Measurements from ENCODE around the gene NLGN1.

NLGN1 gene

DNA sequence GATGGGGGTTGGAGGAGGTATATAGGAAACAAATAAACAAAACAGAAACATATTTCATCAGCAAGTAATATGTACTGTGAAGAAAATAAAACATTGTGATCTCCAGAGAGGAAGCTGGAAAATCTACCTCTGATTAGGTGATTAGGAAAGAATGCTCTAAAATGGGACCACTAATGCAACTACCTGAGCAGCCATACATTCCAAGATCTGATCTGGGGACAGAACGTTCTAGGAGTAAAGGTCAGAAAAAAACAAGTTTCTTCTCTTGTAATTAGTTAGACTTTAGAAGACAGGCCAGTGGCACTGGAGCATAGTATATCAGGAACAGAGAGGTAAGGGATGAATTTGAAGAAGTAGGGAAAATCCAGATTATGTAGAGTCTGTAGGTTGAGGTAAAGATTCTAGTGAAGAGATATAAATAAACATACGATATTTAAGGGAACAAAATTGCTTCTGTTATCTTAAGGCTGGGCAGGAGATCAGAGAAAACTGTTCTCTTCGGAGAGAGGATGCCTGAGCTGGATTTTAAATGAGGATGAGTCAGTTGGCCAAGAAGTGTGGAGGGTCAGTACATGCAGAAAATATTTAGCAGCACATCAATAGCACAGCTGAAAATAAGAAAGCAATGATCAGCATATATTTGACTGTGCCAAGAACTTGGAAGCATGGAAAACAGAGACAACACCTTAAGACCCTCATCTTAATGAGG is 429.5 kb downstream of the NLGN1 start:
- Histone ChIP-seq H3K9me3 (ENCODE audit: control insufficient read depth, insufficient read depth, low read length) (no peaks in the 10 kb centered on the region), H3K4me3 (ENCODE audit: low read depth, low read length) (no peak overlapping the region), H3K27me3 (ENCODE audit: control insufficient read depth, insufficient read depth, low read length) (no peaks in the 10 kb centered on the region), H3K4me1 (ENCODE audit: control insufficient read depth, insufficient read depth, low read length) (no peaks in the 10 kb centered on the region), H3K9ac (ENCODE audit: low read depth, low read length) (no peak overlapping the region), H3K36me3 (ENCODE audit: control insufficient read depth, insufficient read depth, low read length) (no peaks in the 10 kb centered on the region)

DNA sequence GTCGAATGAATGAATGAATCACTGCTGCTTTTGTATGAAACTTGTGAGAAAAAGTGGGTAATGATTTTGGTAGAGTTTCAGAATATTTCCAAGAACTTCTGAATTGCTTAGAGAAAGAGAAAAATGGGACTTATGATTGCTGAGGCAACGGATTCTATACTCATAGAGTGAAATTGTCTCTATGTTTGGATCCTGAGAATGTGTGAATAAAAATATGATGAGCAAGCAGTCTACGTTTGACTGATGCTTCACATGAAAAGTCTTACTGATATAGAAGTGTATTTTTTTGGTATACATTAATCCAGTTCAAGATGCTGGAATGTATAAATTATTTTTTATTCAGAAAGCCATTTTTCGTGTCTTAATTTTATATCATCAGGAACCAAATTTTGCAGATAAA is 441.1 kb downstream of the NLGN1 start:
- no peak overlapping the region for H3K9ac ChIP-seq (ENCODE audit: low read depth, low read length)
- H3K4me3 ChIP-seq (ENCODE audit: low read depth, low read length): no peak overlapping the region
- no peaks in the 10 kb centered on the region for H3K4me1 ChIP-seq (ENCODE audit: control insufficient read depth, insufficient read depth, low read length)
- H3K9me3 ChIP-seq (ENCODE audit: control insufficient read depth, insufficient read depth, low read length): no peaks in the 10 kb centered on the region
- H3K36me3 ChIP-seq (ENCODE audit: control insufficient read depth, insufficient read depth, low read length): no peaks in the 10 kb centered on the region
- no peaks in the 10 kb centered on the region for H3K27me3 ChIP-seq (ENCODE audit: control insufficient read depth, insufficient read depth, low read length)

DNA sequence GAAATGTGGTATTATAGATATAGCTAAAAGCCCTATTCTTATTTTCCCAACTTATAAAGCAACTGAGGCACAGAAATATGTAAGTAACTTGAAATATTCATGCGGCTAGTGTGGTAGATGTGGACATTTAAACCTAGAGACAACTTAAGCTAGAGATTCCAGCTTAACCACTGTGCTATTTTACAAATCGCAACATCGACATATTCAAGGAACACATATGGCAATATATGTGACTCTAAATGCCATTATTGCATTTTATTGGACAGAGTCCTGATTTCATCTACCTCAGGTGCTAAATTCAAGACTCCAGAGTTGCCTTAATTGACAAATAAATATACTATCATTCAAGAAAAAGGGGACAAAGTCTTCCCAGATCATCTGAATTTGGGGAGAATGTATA is 442.3 kb downstream of the NLGN1 start:
- Histone ChIP-seq H3K27me3 (ENCODE audit: control insufficient read depth, insufficient read depth, low read length) (no peaks in the 10 kb centered on the region), H3K36me3 (ENCODE audit: control insufficient read depth, insufficient read depth, low read length) (no peaks in the 10 kb centered on the region), H3K9me3 (ENCODE audit: control insufficient read depth, insufficient read depth, low read length) (no peaks in the 10 kb centered on the region), H3K4me1 (ENCODE audit: control insufficient read depth, insufficient read depth, low read length) (no peaks in the 10 kb centered on the region), H3K4me3 (ENCODE audit: low read depth, low read length) (no peak overlapping the region), H3K9ac (ENCODE audit: low read depth, low read length) (no peak overlapping the region)

DNA sequence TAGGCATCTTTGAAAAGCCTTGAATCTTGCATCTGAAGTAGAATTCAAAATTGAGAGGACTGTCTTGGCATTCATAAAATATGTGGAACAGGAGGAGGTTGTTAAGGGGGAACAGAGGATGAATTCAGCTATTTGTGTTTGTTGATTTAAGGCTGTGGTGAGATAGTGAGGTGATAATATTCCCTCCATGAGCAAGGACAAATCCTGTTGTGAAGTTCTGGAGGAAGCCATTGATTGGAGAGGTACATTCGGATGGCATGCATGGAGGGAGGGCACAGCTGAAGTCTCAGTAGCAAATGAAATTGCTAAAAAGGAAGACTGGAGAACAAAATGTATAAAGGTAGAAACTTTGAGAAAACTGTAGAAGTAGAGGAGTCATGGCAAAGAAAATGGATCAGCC is 443.8 kb downstream of the NLGN1 start:
- no peaks in the 10 kb centered on the region for H3K4me1 ChIP-seq (ENCODE audit: control insufficient read depth, insufficient read depth, low read length)
- no peaks in the 10 kb centered on the region for H3K9me3 ChIP-seq (ENCODE audit: control insufficient read depth, insufficient read depth, low read length)
- H3K4me3 ChIP-seq (ENCODE audit: low read depth, low read length): no peak overlapping the region
- no peaks in the 10 kb centered on the region for H3K27me3 ChIP-seq (ENCODE audit: control insufficient read depth, insufficient read depth, low read length)
- H3K36me3 ChIP-seq (ENCODE audit: control insufficient read depth, insufficient read depth, low read length): no peaks in the 10 kb centered on the region
- no peak overlapping the region for H3K9ac ChIP-seq (ENCODE audit: low read depth, low read length)

DNA sequence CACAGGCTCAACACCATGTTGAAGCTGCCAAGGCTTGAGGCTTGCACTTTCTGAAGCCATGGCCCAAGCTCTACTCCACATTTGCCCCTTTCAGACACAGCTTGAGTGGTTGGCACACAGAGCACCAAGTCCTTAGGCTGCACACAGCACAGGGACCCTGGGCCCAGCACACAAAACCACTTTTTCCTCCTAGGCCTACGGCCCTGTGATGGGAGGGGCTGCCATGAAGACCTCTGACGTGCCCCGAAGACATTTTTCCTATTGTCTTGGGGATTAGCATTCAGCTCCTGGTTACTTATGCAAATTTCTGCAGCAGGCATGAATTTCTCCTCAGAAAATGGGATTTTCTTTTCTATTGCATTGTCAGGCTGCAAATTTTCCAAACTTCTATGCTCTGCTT is 445.5 kb downstream of the NLGN1 start:
- no peaks in the 10 kb centered on the region for H3K9me3 ChIP-seq (ENCODE audit: control insufficient read depth, insufficient read depth, low read length)
- H3K9ac ChIP-seq (ENCODE audit: low read depth, low read length): no peak overlapping the region
- no peaks in the 10 kb centered on the region for H3K4me1 ChIP-seq (ENCODE audit: control insufficient read depth, insufficient read depth, low read length)
- H3K27me3 ChIP-seq (ENCODE audit: control insufficient read depth, insufficient read depth, low read length): no peaks in the 10 kb centered on the region
- no peaks in the 10 kb centered on the region for H3K36me3 ChIP-seq (ENCODE audit: control insufficient read depth, insufficient read depth, low read length)
- H3K4me3 ChIP-seq (ENCODE audit: low read depth, low read length): no peak overlapping the region

DNA sequence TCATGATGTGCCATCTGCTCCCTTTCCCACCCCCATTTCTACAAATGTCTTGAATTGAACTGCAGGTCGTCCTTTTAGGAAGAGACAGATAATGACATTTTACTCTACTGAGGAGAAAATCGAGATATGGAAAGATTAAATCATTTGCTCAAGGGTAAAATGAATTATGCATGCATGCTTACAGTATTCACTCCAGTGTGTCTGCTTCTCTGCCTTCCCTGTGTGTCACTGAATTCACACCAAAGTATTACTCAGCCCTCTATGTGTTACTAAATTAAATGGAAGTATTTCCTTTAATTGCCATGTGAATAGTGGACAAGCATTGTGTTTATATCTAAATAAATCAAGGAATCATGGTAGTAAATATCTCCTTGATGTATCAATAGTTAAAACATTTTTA is 449.0 kb downstream of the NLGN1 start:
- no peak overlapping the region for H3K4me3 ChIP-seq (ENCODE audit: low read depth, low read length)
- no peak overlapping the region for H3K9ac ChIP-seq (ENCODE audit: low read depth, low read length)
- H3K9me3 ChIP-seq (ENCODE audit: control insufficient read depth, insufficient read depth, low read length): no peaks in the 10 kb centered on the region
- H3K27me3 ChIP-seq (ENCODE audit: control insufficient read depth, insufficient read depth, low read length): no peaks in the 10 kb centered on the region
- no peaks in the 10 kb centered on the region for H3K4me1 ChIP-seq (ENCODE audit: control insufficient read depth, insufficient read depth, low read length)
- H3K36me3 ChIP-seq (ENCODE audit: control insufficient read depth, insufficient read depth, low read length): no peaks in the 10 kb centered on the region

DNA sequence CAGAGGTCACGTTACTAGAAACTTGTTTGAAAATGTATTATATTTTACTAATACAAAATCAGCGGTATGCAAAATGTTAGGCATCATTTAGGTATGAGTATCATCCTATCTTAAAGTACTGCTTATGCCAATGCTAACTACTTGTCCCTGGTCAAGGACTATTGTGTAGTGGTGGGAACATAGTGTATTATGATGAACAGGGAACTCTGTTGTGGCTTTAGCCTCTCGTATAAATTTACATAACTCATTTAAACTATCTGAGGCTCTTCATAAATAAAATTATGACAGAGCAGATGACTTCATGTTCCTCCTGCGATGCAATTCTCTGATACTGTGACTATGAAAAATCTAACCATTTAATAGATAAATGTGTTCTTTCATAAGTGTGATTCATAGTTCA is 451.9 kb downstream of the NLGN1 start:
- Histone ChIP-seq H3K27me3 (ENCODE audit: control insufficient read depth, insufficient read depth, low read length) (no peaks in the 10 kb centered on the region), H3K36me3 (ENCODE audit: control insufficient read depth, insufficient read depth, low read length) (no peaks in the 10 kb centered on the region), H3K4me3 (ENCODE audit: low read depth, low read length) (no peak overlapping the region), H3K4me1 (ENCODE audit: control insufficient read depth, insufficient read depth, low read length) (no peaks in the 10 kb centered on the region), H3K9ac (ENCODE audit: low read depth, low read length) (no peak overlapping the region), H3K9me3 (ENCODE audit: control insufficient read depth, insufficient read depth, low read length) (no peaks in the 10 kb centered on the region)

DNA sequence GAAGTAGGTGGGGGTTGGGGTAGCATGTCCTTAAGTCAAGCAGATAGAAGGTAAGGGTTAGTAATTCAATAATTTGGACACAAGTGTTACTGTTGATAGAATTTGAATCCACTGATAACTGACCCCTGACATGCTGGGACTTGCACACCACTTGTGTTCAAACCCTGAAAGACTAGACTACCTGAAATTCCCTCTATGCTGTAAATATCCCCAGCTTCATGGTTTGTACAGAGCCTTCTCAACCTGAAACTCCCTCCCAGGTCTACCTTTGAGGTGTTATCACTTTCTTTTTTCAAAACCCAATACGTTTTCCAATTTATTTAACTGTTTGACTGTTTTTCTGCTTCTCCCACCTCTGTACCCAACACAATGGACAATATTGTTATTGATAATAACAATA is 459.6 kb downstream of the NLGN1 start:
- Histone ChIP-seq H3K9me3 (ENCODE audit: control insufficient read depth, insufficient read depth, low read length) (no peaks in the 10 kb centered on the region), H3K27me3 (ENCODE audit: control insufficient read depth, insufficient read depth, low read length) (no peaks in the 10 kb centered on the region), H3K4me3 (ENCODE audit: low read depth, low read length) (no peak overlapping the region), H3K4me1 (ENCODE audit: control insufficient read depth, insufficient read depth, low read length) (peaks cover 3% of the 10 kb centered on the region), H3K9ac (ENCODE audit: low read depth, low read length) (no peak overlapping the region), H3K36me3 (ENCODE audit: control insufficient read depth, insufficient read depth, low read length) (no peaks in the 10 kb centered on the region)

DNA sequence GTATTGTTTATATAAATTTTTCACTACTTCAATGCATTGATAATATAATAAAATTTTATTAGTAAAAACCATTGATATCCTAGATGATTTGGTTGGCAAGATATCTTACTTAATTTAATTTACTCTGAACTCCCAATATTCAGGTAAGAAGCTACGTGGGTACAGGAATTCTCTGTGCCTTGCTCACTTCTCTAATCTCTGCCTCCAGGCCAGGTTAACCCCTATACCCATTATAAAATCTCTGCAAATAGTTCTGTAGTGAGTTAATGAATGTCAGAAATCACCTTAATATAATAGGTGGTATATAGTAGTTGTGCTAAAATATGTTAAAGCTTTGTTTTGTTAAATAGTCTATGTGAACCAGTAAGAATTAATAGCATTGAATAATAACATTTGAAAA is 465.2 kb downstream of the NLGN1 start:
- Histone ChIP-seq H3K9ac (ENCODE audit: low read depth, low read length) (no peak overlapping the region), H3K4me3 (ENCODE audit: low read depth, low read length) (no peak overlapping the region), H3K4me1 (ENCODE audit: control insufficient read depth, insufficient read depth, low read length) (peaks cover 12% of the 10 kb centered on the region), H3K27me3 (ENCODE audit: control insufficient read depth, insufficient read depth, low read length) (no peaks in the 10 kb centered on the region), H3K9me3 (ENCODE audit: control insufficient read depth, insufficient read depth, low read length) (no peaks in the 10 kb centered on the region), H3K36me3 (ENCODE audit: control insufficient read depth, insufficient read depth, low read length) (no peaks in the 10 kb centered on the region)

DNA sequence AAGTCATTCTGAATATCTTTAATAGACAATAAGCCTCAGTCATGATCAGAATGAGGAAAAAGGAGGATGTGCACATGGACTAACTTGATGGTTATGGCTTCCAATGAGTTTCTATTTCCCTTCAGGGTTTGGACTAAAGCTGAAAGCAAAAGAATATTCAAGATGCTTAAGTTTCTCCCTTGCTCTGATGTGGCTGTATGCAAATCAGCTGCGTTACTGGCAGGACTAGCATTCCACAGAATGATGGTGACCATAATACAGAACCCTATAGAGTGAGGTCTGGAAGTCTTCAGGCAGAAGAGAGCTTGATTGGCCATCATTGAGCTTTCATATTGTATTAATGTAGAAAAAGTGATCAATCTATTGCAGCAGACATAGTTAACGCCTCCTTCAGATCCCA is 466.0 kb downstream of the NLGN1 start:
- Histone ChIP-seq H3K9me3 (ENCODE audit: control insufficient read depth, insufficient read depth, low read length) (no peaks in the 10 kb centered on the region), H3K4me1 (ENCODE audit: control insufficient read depth, insufficient read depth, low read length) (peaks cover 12% of the 10 kb centered on the region), H3K4me3 (ENCODE audit: low read depth, low read length) (no peak overlapping the region), H3K27me3 (ENCODE audit: control insufficient read depth, insufficient read depth, low read length) (no peaks in the 10 kb centered on the region), H3K36me3 (ENCODE audit: control insufficient read depth, insufficient read depth, low read length) (no peaks in the 10 kb centered on the region), H3K9ac (ENCODE audit: low read depth, low read length) (no peak overlapping the region)

DNA sequence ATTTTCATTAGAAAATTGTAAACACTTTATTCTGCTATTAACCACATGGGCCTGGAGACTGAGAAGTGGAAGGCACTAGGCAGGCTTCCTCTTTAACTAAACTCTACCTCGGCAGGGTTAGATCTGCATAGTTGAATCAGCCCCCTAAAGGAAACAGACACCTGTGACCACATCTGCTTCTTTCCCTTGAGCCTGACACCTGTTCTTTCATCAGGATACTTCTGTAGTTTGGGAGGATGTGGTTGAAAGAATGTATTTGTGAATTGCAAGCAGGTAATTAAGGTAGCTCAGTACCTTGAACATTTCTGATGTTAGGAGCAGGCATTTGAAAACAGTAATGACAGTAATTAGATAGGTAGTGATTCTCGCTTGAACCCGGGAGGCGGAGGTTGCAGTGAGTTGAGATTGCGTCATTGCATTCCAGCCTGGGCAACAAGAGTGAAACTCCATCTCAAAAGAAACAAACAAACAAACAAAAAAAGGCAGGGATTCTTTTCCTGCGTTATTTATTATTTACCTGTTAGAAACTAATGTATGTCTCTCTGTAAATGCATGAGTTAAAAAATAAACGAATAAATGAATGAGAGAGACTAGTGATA is 468.5 kb downstream of the NLGN1 start:
- no peak overlapping the region for H3K9ac ChIP-seq (ENCODE audit: low read depth, low read length)
- H3K4me1 ChIP-seq (ENCODE audit: control insufficient read depth, insufficient read depth, low read length): peaks cover 9% of the 10 kb centered on the region

DNA sequence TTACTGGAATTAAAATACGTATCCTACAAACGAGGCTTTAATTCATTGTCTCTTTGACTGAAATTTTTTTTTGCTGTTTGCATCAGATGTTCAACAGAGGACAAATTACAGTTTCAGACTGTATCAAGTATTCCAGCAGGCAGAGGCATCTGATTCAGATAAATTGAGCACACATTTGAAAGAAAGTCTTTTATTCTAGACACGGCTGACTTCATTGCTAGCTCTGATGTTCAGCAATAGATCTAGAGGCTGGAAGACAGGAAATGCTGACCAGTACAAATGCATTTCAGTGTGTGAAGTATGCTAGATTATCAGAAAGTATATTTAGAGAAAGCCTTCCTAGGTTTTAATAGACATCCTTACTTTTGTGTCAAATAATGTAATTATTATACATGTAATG is 472.2 kb downstream of the NLGN1 start:
- Histone ChIP-seq H3K4me3 (ENCODE audit: low read depth, low read length) (no peak overlapping the region), H3K4me1 (ENCODE audit: control insufficient read depth, insufficient read depth, low read length) (peaks cover 6% of the 10 kb centered on the region), H3K36me3 (ENCODE audit: control insufficient read depth, insufficient read depth, low read length) (no peaks in the 10 kb centered on the region), H3K9me3 (ENCODE audit: control insufficient read depth, insufficient read depth, low read length) (no peaks in the 10 kb centered on the region), H3K9ac (ENCODE audit: low read depth, low read length) (no peak overlapping the region), H3K27me3 (ENCODE audit: control insufficient read depth, insufficient read depth, low read length) (no peaks in the 10 kb centered on the region)

More for the DNA sequence above, 468.5 kb downstream of the NLGN1 start:
- H3K27me3 ChIP-seq (ENCODE audit: control insufficient read depth, insufficient read depth, low read length): no peaks in the 10 kb centered on the region
- H3K36me3 ChIP-seq (ENCODE audit: control insufficient read depth, insufficient read depth, low read length): no peaks in the 10 kb centered on the region
- H3K4me3 ChIP-seq (ENCODE audit: low read depth, low read length): peak overlapping the region; percentile 4
- H3K9me3 ChIP-seq (ENCODE audit: control insufficient read depth, insufficient read depth, low read length): no peaks in the 10 kb centered on the region

Measured in iPS-15b (cell line).